Activated naive CD4-positive, alpha-beta T cell treated with anti-CD3 and anti-CD28 coated beads for 36 hours (primary cell): ENCODE results near the gene HDHD3. TPM values are rescaled to one million over a fixed set of nuclear protein-coding genes. Genes with fewer than 3 reads are reported as not detected.

Experiments used
- CTCF ChIA-PET: fragments of 350-600 bp; sonication (Branson Sonifier 250); formaldehyde crosslinking; loops from one replicate; lab custom pipeline; 2021; ENCODE audit warnings: antibody characterized with exemption; lab: Charles Lee
- DNase-seq: peaks from one replicate; pipeline ENCODE4 v3.0.0-alpha.2; 2020
- H3K27ac Mint-ChIP-seq: one replicate; pipeline ENCODE4 v1.8.0; 2021; ENCODE audit warnings: mild to moderate bottlenecking, mixed read lengths
- H3K27me3 Mint-ChIP-seq: one replicate; pipeline ENCODE4 v1.8.0; 2021; ENCODE audit warnings: low read depth, mixed read lengths
- H3K36me3 Mint-ChIP-seq: one replicate; pipeline ENCODE4 v1.8.0; 2021; ENCODE audit warnings: low read depth, mixed read lengths
- H3K4me1 Mint-ChIP-seq: one replicate; pipeline ENCODE4 v1.8.0; 2021; ENCODE audit warnings: low read depth, mixed read lengths
- H3K4me3 Mint-ChIP-seq: one replicate; pipeline ENCODE4 v1.8.0; 2021; ENCODE audit warnings: mild to moderate bottlenecking, moderate library complexity, mixed read lengths
- H3K9me3 Mint-ChIP-seq: one replicate; pipeline ENCODE4 v1.8.0; 2021; ENCODE audit warnings: mixed read lengths
- intact Hi-C: fragments of 100-400 bp; cut with micrococcal nuclease; formaldehyde crosslinking; loops from one replicate; pipeline ENCODE4 v1.15.1; 2023
- total RNA-seq, 2 experiments: library from RNA; stranded (reverse); gene quantifications; one replicate each; pipeline ENCODE4 v1.2.3, GENCODE V29; 2021

HDHD3 gene
- total RNA-seq, 2 experiments from 2014 or later = 8.9 to 9.5 TPM

DNA sequence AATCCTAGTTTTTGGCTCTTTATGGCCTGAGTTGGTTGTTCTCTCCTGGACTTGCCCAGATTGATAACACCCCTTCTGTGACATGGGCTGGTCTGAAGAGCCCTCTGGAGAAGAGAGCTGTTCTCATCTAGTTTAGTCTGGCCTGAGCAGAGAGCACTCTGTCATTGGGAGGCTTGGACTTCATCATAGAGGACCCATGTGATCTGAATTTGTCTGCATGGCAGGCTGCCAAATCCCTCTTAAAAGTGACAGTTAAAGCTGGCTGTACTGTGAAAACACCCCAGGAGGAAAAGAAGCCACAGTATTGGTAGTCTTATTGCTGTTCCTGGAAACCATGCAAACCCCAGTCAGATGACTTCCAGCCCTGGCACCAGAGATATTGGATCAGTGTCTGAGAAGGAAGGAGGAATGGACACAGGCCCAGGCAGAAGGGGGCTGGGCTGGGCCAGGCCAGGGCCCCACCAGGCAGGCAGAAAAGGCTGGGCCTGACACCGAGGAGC lies 33.0 kb downstream of the HDHD3 start:
- H3K27me3 Mint-ChIP-seq = peaks cover 4% of the 10 kb centered on the region
- no peaks in the 10 kb centered on the region for H3K9me3 Mint-ChIP-seq
- DNase-seq = peak; percentile 48
- intact Hi-C loops = no loop called here
- H3K4me3 Mint-ChIP-seq = no peak overlapping the region
- peak overlapping the region; percentile 50 for H3K27ac Mint-ChIP-seq
- H3K4me1 Mint-ChIP-seq = peaks cover 62% of the 10 kb centered on the region
- CTCF ChIA-PET = no interaction called here
- no peaks in the 10 kb centered on the region for H3K36me3 Mint-ChIP-seq

DNA sequence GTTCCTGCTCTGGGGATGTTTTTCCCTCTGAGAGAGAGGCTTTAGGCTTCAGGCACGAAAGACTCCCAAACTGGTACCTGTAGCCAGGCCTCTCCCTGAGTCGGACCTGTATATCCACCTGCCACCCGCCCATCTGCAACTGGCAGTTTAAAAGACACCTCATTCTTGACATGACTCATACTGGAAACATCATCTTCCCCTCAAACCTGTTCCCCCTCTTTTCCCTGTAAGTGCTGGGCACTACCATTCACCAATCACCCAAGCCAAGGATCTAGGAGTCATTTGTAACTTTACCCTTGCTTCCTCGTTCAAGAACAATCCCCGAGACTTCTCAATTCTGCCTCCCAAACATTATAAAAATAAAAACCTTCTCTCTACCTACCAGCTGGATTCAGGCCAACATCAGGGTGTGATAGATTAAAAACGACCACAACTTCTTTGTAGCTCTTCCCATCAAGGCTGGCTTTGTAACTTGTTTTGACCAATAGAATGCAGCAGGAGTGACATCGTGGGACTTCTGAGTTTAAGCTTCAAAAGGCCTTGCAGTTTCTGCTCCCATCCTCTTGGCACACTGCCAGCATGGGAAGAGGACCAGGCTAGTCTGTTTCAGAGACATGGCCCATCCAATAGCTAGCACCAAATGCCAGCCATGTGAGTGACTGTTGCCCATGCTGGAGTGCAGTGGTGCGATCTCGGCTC lies 34.9 kb downstream of the HDHD3 start:
- Mint-ChIP-seq H3K4me3 (no peak overlapping the region), H3K27me3 (peaks cover 4% of the 10 kb centered on the region), H3K36me3 (no peaks in the 10 kb centered on the region), H3K27ac (no peak overlapping the region), H3K9me3 (no peaks in the 10 kb centered on the region), H3K4me1 (peaks cover 51% of the 10 kb centered on the region)
- DNase-seq = peak; percentile 25
- CTCF ChIA-PET = interaction anchor here (0.6 to 1.6 kb wide), 2 partner anchors 8 to 24 kb away, joined by 3 read pairs; no protein-coding TSS in a partner anchor
- intact Hi-C loops = loop anchor here (2.0 kb wide), 3 partner anchors 59 to 239 kb away; partner anchors contain the start of genes ALAD, FKBP15 and SLC31A1

DNA sequence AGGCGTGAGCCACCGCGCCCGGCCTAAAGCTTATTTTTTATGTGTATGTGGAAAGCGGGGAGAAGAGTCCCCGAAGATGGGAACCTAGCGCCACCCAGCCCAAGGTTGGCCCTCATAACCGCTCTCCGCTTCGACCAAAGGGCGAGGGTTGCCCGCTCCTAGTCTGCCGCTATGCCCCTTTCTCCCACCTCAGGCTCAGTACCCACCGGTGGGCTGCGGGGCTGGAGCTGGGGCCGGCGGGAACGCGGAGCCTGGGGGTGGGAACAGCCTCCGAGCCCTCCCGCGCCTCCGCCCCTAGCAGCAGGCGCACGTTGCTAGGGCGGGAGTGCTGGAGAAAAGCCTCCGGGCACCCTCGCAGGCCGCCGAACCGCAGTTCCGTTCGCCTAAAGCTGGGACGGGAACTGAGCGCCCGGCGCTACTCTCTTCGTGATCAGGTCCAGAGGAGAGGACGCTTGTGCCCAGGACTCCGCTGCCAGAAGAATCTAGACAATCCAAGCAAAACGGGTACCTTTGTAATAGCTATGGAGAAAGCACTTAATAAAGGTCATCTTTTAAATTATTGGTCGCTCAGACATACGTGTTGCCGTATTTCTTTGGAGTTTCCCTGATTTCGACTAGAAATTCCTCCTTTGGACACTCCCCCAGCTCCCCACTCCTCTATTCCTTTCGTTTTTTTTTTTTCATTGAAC lies 36.6 kb downstream of the HDHD3 start, which contains the start of gene WDR31:
Gene WDR31, minus strand, starts transcription at position 265 of the 689 bp plus-strand sequence. CDS start 8,253 bp downstream, outside the sequence.
- CTCF ChIA-PET = interaction anchor here (0.7 to 1.9 kb wide), 8 partner anchors 10 to 587 kb away, joined by 3 to 8 read pairs (median 4); partner anchors contain the start of genes ALAD, CDC26 and PRPF4
- Mint-ChIP-seq H3K4me1 (peaks cover 35% of the 10 kb centered on the region), H3K4me3 (peak within 1 kb of the TSS; percentile 84), H3K27me3 (peaks cover 4% of the 10 kb centered on the region), H3K27ac (peak within 1 kb of the TSS; percentile 55), H3K36me3 (no peaks in the 10 kb centered on the region), H3K9me3 (no peaks in the 10 kb centered on the region)
- DNase-seq = peak; percentile 85
- intact Hi-C loops = loop anchor here (1.0 to 2.0 kb wide), 7 partner anchors 8 to 241 kb away; partner anchors contain the start of genes ALAD, C9orf43, CDC26 and FKBP15

DNA sequence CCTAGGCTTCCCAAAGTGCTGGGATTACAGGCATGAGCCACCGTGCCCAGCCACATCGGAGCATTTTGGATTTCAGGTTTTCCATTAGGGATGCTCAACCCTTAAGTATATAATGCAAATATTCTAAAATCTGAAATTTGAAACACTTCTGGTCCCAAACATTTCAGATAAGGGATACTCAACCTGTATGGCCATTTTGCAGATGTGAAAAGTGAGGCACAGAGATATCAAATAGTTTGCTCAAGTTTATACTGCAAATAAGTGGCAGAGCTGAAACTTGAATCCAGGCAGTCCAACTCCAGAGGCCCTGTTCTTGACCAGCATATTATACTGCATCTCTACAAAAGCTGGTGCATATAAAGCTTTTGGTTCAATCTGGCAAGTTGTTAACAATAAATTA lies 39.1 kb downstream of the HDHD3 start:
- no peak for DNase-seq
- H3K4me3 Mint-ChIP-seq = no peak overlapping the region
- peaks cover 4% of the 10 kb centered on the region for H3K27me3 Mint-ChIP-seq
- intact Hi-C loops = no loop called here
- no peak overlapping the region for H3K27ac Mint-ChIP-seq
- H3K4me1 Mint-ChIP-seq = peaks cover 29% of the 10 kb centered on the region
- no peaks in the 10 kb centered on the region for H3K36me3 Mint-ChIP-seq
- H3K9me3 Mint-ChIP-seq = no peaks in the 10 kb centered on the region
- CTCF ChIA-PET = no interaction called here

DNA sequence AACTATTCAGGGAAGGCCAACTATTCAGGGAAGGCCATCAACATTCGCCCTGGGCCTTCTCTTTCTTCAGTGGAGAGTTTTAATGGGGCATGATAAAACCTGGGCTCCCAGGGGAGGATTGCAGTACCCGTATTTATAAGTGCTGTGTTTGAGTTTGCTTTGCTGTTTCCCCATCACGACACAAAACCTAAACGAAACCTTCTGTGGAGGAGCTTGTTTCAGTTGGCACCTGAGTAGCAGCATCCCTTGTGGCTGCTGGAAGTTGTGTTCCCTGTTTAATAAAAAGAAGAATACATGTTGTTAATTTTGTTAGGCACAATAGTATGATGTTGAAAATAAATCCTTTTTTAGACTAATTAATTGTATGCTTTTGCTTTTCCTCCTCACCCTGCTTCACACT lies 45.0 kb downstream of the HDHD3 start:
- Mint-ChIP-seq H3K27ac (no peak overlapping the region), H3K36me3 (no peaks in the 10 kb centered on the region), H3K4me3 (no peak overlapping the region), H3K4me1 (no peaks in the 10 kb centered on the region), H3K9me3 (no peaks in the 10 kb centered on the region), H3K27me3 (no peaks in the 10 kb centered on the region)
- no peak for DNase-seq
- intact Hi-C loops = no loop called here
- CTCF ChIA-PET = no interaction called here

DNA sequence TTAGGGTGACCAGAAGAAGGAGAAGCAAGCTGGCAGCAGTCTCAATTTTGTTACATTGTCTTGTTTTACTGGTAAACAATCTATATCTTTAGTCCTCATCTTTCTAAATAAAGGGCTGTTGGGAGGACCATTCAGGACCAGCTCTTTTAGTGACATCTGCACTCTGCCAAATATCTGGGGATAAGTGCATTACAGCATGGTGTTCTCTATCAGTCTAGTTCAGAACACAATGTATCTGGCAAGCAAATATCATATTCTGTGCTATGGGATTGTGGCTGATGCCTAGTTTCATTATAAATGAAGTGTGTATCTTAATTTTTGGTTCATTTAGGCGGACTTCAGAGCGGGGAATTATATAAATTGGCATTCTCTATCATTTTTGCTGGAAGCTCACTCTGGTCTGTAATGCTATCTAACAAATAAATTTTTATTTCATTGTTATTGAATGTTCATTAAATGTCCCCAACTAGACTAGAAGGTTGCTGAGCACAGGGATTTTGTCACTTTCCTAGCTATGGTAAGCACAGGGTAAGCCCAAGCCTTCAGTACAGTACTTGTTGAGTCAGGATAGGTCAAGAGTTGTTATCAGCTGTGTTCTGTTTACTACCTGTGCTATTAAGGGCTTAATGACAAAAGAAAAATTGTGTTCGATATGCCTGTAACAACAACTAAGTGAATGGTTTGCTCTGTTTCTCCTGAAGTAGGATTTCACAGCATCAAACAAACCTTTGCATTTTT lies 48.6 kb downstream of the HDHD3 start:
- no peak for DNase-seq
- Mint-ChIP-seq H3K4me3 (no peak overlapping the region), H3K9me3 (no peaks in the 10 kb centered on the region), H3K27me3 (no peaks in the 10 kb centered on the region), H3K27ac (no peak overlapping the region), H3K4me1 (no peaks in the 10 kb centered on the region), H3K36me3 (no peaks in the 10 kb centered on the region)
- CTCF ChIA-PET = no interaction called here
- intact Hi-C loops = no loop called here

DNA sequence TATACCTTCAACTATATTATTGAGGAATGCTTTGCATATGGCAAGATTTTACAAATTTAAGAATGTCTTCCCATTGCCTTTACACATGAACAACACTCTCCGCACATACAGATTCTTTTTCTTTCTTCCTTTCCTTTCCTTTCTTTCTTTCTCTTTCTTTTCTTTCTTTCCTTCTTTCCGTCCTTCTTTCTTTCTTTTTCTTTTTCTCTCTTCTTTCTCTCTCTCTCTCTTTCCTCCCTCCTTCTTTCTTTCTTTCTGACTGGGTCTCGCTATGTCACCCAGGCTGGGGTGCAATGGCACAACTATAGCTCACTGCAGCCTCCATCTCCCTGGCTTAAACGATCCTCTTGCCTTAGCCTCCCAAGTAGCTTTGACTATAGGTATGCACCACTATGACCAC lies 50.6 kb downstream of the HDHD3 start:
- H3K36me3 Mint-ChIP-seq = no peaks in the 10 kb centered on the region
- H3K4me3 Mint-ChIP-seq = no peak overlapping the region
- no peaks in the 10 kb centered on the region for H3K9me3 Mint-ChIP-seq
- no peak for DNase-seq
- intact Hi-C loops = no loop called here
- H3K4me1 Mint-ChIP-seq = no peaks in the 10 kb centered on the region
- CTCF ChIA-PET = interaction anchor here (0.6 kb wide), 2 partner anchors 62 to 77 kb away, joined by 3 read pairs; no protein-coding TSS in a partner anchor
- no peak overlapping the region for H3K27ac Mint-ChIP-seq
- no peaks in the 10 kb centered on the region for H3K27me3 Mint-ChIP-seq

Other genes starting within 250 kb of the HDHD3 start
- 1 to 10 TPM; 1.2 to 1.7 TPM for gene SLC31A2, start 226.0 kb downstream of the HDHD3 start, total RNA-seq
- gene FKBP15, start 155.7 kb downstream of the HDHD3 start, total RNA-seq = 10 to 100 TPM; 14.7 to 15.8 TPM
- gene SLC31A1, start 155.4 kb downstream of the HDHD3 start, total RNA-seq = 1 to 10 TPM; 8.1 to 8.2 TPM
- gene CDC26, start 101.4 kb downstream of the HDHD3 start, total RNA-seq = 10 to 100 TPM; 36.3 to 38.1 TPM
- gene PRPF4, start 101.3 kb downstream of the HDHD3 start, total RNA-seq = 10 to 100 TPM; 39.9 to 44.3 TPM
- not detected for gene RNF183, start 73.6 kb downstream of the HDHD3 start, total RNA-seq
- under 1 TPM; 0.81 to 0.88 TPM for gene WDR31, start 36.7 kb downstream of the HDHD3 start, total RNA-seq
- gene BSPRY, start 27.4 kb downstream of the HDHD3 start, total RNA-seq = 1 to 10 TPM; 7.7 to 8.3 TPM
- gene ALAD, start 24.3 kb upstream of the HDHD3 start, total RNA-seq = 10 to 100 TPM; 16.1 to 17.7 TPM
- 10 to 100 TPM; 34.1 to 37.4 TPM for gene POLE3, start 33.7 kb upstream of the HDHD3 start, total RNA-seq
- gene C9orf43, start 33.8 kb upstream of the HDHD3 start, total RNA-seq = under 1 TPM; 0.83 to 0.84 TPM
- 10 to 100 TPM; 11.9 to 12.6 TPM for gene RGS3, start 86.7 kb upstream of the HDHD3 start, total RNA-seq